Stomach (tissue), 9 donors: Measurements from ENCODE around the gene SLC37A1. TPM values are rescaled to one million over a fixed set of nuclear protein-coding genes. Genes with fewer than 3 reads are reported as not detected.

ENCODE experiments used
- DNase-seq, 2 donors: peaks; one replicate each; pipeline versions ENCODE4 v3.0.0 to v3.0.0-alpha.2; 2013 to 2019
- H3K27ac ChIP-seq, 5 donors: fragments of 200-600 bp in 4 of 5; sonication (generic) in 4 of 5; one replicate each; pipeline ENCODE4 v1.5.1; 2013 to 2019; ENCODE audit warnings: mild to moderate bottlenecking in 1 of 5, moderate library complexity in 1 of 5
- H3K27me3 ChIP-seq, 3 donors: fragments of 200-600 bp; sonication (generic); one replicate each; pipeline ENCODE4 v1.5.1; 2017 to 2019; ENCODE audit warnings: mixed run types in 1 of 3
- H3K36me3 ChIP-seq, 4 donors: fragments of 200-600 bp; sonication (generic); 1 replicate in 3 of 4; 2 replicates in 1 of 4; pipeline ENCODE4 v1.5.1; 2016 to 2019
- H3K4me1 ChIP-seq, 4 donors: fragments of 200-600 bp; sonication (generic); one replicate each; pipeline ENCODE4 v1.5.1; 2016 to 2019
- H3K4me3 ChIP-seq, 4 donors: fragments of 200-600 bp; sonication (generic) in 3 of 4; one replicate each; pipeline ENCODE4 v1.5.1; 2016 to 2019; ENCODE audit warnings: mild to moderate bottlenecking in 1 of 4
- H3K9me3 ChIP-seq, 4 donors: fragments of 200-600 bp; sonication (generic); one replicate each; pipeline ENCODE4 v1.5.1; 2016 to 2019
- CTCF ChIP-seq, 7 experiments: fragments of 450-650 bp in 4 of 7; fragments of 200-600 bp in 3 of 7; sonication (generic) in 3 of 7; IDR thresholded peaks; one replicate each; pipeline ENCODE4 v1.5.1; 2016 to 2019; ENCODE audit warnings: antibody characterized with exemption in 7 of 7, control low read depth in 2 of 7, mild to moderate bottlenecking in 1 of 7
- EP300 ChIP-seq: sonication (generic); formaldehyde crosslinking; IDR thresholded peaks from one replicate; pipeline ENCODE4 v1.6.1; 2017; ENCODE audit warnings: antibody characterized with exemption
- POLR2A ChIP-seq, 4 donors: fragments of 450-650 bp; IDR thresholded peaks; one replicate each; pipeline ENCODE4 v1.6.1; 2016; ENCODE audit warnings: antibody characterized with exemption in 4 of 4, control low read depth in 2 of 4, mild to moderate bottlenecking in 1 of 4, moderate library complexity in 1 of 4
- POLR2AphosphoS5 ChIP-seq, 3 donors: sonication (generic); formaldehyde crosslinking; IDR thresholded peaks; one replicate each; pipeline ENCODE4 v1.6.1; 2016; ENCODE audit warnings: antibody characterized with exemption in 3 of 3
- WGBS, 5 donors: extraction: QIAGEN DNeasy Blood & Tissue Kit in 3 of 5; methylation state at CpG; one replicate each; pipeline versions ENCODE4 v1.1.5 to v1.1.7; 2013 to 2018; 5-methylcytosine and 5-hydroxymethylcytosine counted together
- intact Hi-C: fragments of 100-400 bp; cut with DNase I; formaldehyde crosslinking; loops from one replicate; pipeline ENCODE4 v1.15.1; 2023; ENCODE audit warnings: low total_unique reads
- polyA plus RNA-seq, 3 donors: library from polyadenylated mRNA; stranded (reverse); fragments of 200-250 nt; gene quantifications; one replicate each; pipeline ENCODE4 v1.2.3, GENCODE V29; 2013
- total RNA-seq, 5 donors: library from RNA; depleted of rRNA; stranded (reverse); fragments of >200 nt; gene quantifications; one replicate each; pipeline versions ENCODE4 v1.1.0 to v1.2.3, GENCODE V29; 2014 to 2016
- donor health status: healthy with polysubstance abuse.
- donor health status: Bipolar disorder and iron deficiency.
- donor health status: healthy.

Gene SLC37A1
- total and polyA plus RNA-seq, 8 donors = 9.8 to 72.9 (median 18.1) TPM

DNA sequence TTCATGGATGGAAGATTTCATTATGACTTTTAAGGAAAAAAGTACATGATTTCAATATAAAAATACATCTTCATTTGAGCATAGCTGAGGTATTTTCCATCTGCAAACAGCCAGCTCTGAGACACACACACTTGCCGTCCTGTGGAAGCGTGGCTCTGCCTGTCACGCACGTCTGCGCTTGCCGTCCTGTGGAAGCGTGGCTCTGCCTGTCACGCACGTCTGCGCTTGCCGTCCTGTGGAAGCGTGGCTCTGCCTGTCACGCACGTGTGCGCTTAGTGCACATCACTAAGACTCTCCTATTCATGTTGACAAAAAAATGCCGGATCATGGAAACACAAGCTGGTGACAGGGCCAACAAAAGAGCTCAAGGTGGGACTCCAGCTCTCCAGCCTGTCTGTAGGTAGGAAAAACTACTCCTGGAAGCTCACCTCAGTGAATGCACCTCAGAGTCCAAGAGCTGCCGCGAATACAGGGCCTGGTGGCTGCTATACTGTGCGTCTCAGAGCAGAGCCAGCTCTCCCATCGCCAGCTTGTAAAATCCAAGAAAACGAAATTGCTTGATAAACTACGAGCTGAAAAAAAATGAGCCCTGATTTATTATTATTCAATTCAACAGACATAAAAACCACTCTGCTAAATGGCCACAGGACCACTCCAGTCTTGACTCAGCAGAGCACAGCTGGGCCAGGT lies 69.3 kb downstream of the SLC37A1 start:
- 84 to 94% (median 91%) methylated on average over 22 of the region's 22 CpGs for WGBS, 5 donors
- Histone ChIP-seq H3K27me3 (no peaks in the 10 kb centered on the region), H3K36me3 (peaks cover 0 to 28% (median 19%) of the 10 kb centered on the region in 4 donors), H3K4me1 (peaks cover 0 to 4% (median 0%) of the 10 kb centered on the region in 4 donors), H3K27ac (no peak overlapping the region), H3K4me3 (no peak overlapping the region), H3K9me3 (no peaks in the 10 kb centered on the region)
- TF ChIP-seq POLR2A (IDR thresholded peaks at IDR 0.05) (no peak), EP300 (no peak), CTCF (IDR thresholded peaks at IDR 0.05) (no peak), POLR2AphosphoS5 (IDR thresholded peaks at IDR 0.05) (no peak)
- intact Hi-C loops = no loop called here
- DNase-seq = no peak

- H3K36me3 ChIP-seq = peaks cover 0 to 21% (median 13%) of the 10 kb centered on the region in 4 donors
- no peaks in the 10 kb centered on the region for H3K9me3 ChIP-seq
- H3K27me3 ChIP-seq = no peaks in the 10 kb centered on the region
- DNase-seq = no peak
- H3K4me1 ChIP-seq = peaks cover 0 to 4% (median 0%) of the 10 kb centered on the region in 4 donors
- 68 to 87% (median 79%) methylated on average over 16 to 20 of the region's 20 CpGs for WGBS, 5 donors
- TF ChIP-seq CTCF (IDR thresholded peaks at IDR 0.05) (no peak), EP300 (no peak), POLR2AphosphoS5 (IDR thresholded peaks at IDR 0.05) (no peak), POLR2A (IDR thresholded peaks at IDR 0.05) (no peak)
- no peak overlapping the region for H3K4me3 ChIP-seq
- intact Hi-C loops = no loop called here
- no peak overlapping the region for H3K27ac ChIP-seq
Measured at GRCh38 chr21:42583477-42584295, 70.0 kb downstream of the SLC37A1 start.

DNA sequence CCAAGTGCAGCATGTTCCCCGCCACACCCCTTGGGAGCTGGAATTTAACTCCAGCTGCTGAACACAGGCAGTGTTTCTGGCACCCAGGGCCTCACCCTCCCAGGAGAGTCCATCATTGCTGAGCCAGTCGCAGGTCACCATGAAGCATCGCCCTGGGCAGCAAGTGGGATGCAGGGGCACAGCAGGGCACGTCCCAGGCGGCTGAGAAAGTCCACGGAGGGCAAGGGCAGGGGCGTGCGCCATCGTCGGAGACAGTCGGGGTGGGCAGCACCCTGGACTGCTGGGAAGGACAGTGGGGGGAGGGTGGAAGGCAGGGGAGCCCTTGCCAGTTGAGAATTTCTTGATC lies 70.6 kb downstream of the SLC37A1 start:
- H3K9me3 ChIP-seq = no peaks in the 10 kb centered on the region
- no peak overlapping the region for H3K4me3 ChIP-seq
- H3K27me3 ChIP-seq = no peaks in the 10 kb centered on the region
- WGBS, 5 donors = 84 to 89% (median 86%) methylated on average over 9 to 11 of the region's 11 CpGs
- no peaks in the 10 kb centered on the region for H3K4me1 ChIP-seq
- intact Hi-C loops = no loop called here
- peaks cover 0 to 15% (median 11%) of the 10 kb centered on the region in 4 donors for H3K36me3 ChIP-seq
- DNase-seq = no peak
- H3K27ac ChIP-seq = no peak overlapping the region
- TF ChIP-seq CTCF (IDR thresholded peaks at IDR 0.05) = no peak
- no peak for TF ChIP-seq EP300
- TF ChIP-seq POLR2A (IDR thresholded peaks at IDR 0.05) = no peak
- TF ChIP-seq POLR2AphosphoS5 (IDR thresholded peaks at IDR 0.05) = no peak

- H3K36me3 ChIP-seq = peaks cover 0 to 3% (median 2%) of the 10 kb centered on the region in 4 donors
- H3K27ac ChIP-seq = no peak overlapping the region
- no peak overlapping the region for H3K4me3 ChIP-seq
- intact Hi-C loops = no loop called here
- H3K27me3 ChIP-seq = no peaks in the 10 kb centered on the region
- 57 to 78% (median 66%) methylated on average over 10 of the region's 10 CpGs for WGBS, 5 donors
- no peak for TF ChIP-seq POLR2A (IDR thresholded peaks at IDR 0.05)
- no peak for TF ChIP-seq CTCF (IDR thresholded peaks at IDR 0.05)
- TF ChIP-seq POLR2AphosphoS5 (IDR thresholded peaks at IDR 0.05) = no peak
- TF ChIP-seq EP300 = no peak
- H3K9me3 ChIP-seq = no peaks in the 10 kb centered on the region
- no peak for DNase-seq
- H3K4me1 ChIP-seq = no peaks in the 10 kb centered on the region
Measured at GRCh38 chr21:42585881-42586280, 72.2 kb downstream of the SLC37A1 start.
